GM18873 (cell line): ENCODE measurements around the gene DGKI.

ENCODE experiments used
- ATAC-seq: cut with Tn5 transposase; IDR thresholded peaks from one replicate; pipeline ENCODE4 v1.9.1; 2021; ENCODE audit warnings: mild to moderate bottlenecking, moderate library complexity, moderate number of reproducible peaks; ENCODE audit not compliant: unreplicated experiment, low FRiP score

DGKI gene

GRCh38 chr7:137342265-137342664 is 504.5 kb downstream of the DGKI start:
- ATAC-seq = no peak

DNA sequence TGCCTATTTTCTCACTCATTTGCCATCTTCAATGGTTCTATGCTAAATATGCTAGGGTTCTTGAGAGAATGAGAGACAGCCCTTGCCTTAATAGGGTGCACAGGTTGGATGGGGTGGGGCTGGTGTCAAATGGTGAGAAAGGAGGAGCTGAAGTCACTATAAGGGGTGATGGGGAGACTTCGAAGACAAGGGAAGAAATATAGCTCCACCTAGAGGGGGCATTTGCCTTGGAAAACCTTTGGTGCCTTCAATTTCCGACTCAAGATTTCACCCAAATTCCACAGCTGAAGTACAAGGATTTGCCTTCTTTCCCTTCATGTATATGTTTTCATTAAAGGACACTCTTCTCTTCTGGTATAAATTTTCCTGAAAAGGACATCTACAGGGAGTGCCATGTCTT is 508.9 kb downstream of the DGKI start:
- no peak for ATAC-seq

- ATAC-seq = no peak
Observed at GRCh38 chr7:137335814-137336213, 511.0 kb downstream of the DGKI start.

DNA sequence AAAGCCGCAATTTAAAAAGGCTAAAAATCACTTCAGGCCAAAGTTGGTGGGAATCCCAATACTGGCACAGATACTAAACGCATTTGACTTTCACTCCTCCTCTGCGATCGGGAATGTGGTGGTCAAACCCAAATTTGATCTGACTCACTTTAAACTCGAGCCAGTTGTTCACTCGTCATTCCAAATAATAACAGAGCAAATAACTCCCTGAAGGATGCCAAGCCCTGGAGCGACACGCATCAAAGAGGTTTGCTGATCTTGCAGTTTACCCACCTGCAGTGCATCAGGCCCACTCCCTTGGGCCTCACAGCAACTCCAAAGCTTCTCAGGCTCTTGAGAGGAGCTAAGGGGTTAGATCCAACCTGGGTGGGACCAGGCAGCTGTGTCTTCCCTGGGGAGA is 515.4 kb downstream of the DGKI start:
- no peak for ATAC-seq
